Measurements from ENCODE around the gene CADM2. TPM values are rescaled to one million over a fixed set of nuclear protein-coding genes. Genes with fewer than 3 reads are reported as not detected.

The CADM2 gene
- total RNA-seq, 1 experiment from 2014 or later = 10.9 TPM

DNA sequence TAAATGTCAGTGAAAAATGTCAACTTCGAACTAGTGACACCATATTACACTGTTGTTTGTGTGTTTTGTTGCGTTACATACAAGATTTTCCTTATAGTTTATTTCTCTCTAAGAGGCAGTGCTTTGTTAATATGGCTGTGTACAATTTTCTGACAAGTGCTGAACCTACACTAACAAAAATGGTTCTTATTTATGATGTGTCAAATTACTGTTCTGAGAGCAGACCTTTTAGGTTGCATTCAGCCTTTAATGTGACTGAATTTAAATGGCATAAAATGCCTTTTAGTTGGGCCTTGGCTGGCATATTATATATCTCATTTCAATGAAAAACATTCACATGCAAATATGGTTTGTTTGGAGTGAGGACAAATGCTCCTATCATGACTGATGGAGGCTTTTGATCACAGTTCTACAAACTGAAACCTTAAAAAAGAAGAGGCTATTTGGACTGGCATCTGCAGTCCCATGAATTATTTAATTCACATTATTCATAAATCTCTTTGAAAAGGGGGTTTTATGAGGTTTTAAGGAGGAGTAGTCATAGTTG, 750.6 kb downstream of the CADM2 start:
- H4K8ac ChIP-seq (replicated peaks; ENCODE audit: insufficient read length, low read depth, low read length) = no peak overlapping the region
- Mint-ChIP-seq H3K27me3 (ENCODE audit: low read depth) (no peaks in the 10 kb centered on the region), H3K4me1 (peaks cover 19 to 20% of the 10 kb centered on the region in 2 experiments), H3K9me3 (no peaks in the 10 kb centered on the region), H3K27ac (no peak overlapping the region), H3K4me3 (no peak overlapping the region), H3K36me3 (ENCODE audit: insufficient read depth in 1 of 3, low read depth in 3 of 3) (no peaks in the 10 kb centered on the region)
- H3K9ac ChIP-seq (ENCODE audit: extremely low read depth, insufficient read length, low read length) = no peak overlapping the region
- TF ChIP-seq, protein P1, sequence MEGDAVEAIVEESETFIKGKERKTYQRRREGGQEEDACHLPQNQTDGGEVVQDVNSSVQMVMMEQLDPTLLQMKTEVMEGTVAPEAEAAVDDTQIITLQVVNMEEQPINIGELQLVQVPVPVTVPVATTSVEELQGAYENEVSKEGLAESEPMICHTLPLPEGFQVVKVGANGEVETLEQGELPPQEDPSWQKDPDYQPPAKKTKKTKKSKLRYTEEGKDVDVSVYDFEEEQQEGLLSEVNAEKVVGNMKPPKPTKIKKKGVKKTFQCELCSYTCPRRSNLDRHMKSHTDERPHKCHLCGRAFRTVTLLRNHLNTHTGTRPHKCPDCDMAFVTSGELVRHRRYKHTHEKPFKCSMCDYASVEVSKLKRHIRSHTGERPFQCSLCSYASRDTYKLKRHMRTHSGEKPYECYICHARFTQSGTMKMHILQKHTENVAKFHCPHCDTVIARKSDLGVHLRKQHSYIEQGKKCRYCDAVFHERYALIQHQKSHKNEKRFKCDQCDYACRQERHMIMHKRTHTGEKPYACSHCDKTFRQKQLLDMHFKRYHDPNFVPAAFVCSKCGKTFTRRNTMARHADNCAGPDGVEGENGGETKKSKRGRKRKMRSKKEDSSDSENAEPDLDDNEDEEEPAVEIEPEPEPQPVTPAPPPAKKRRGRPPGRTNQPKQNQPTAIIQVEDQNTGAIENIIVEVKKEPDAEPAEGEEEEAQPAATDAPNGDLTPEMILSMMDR (conservative IDR thresholded peaks at IDR 0.05) = no peak
- no peak overlapping the region for H3K18ac ChIP-seq (ENCODE audit: insufficient read length, low read depth, low read length)
- no peak overlapping the region for H3K4ac ChIP-seq (ENCODE audit: low read depth, low read length)
- no peaks in the 10 kb centered on the region for H4K20me1 ChIP-seq (ENCODE audit: control insufficient read depth, insufficient read depth, insufficient read length)
- no peaks in the 10 kb centered on the region for H3K4me1 ChIP-seq (ENCODE audit: insufficient read depth, low read length)
- H3K27me3 ChIP-seq (ENCODE audit: insufficient read depth, low read length) = no peaks in the 10 kb centered on the region
- no peak overlapping the region for H2AK5ac ChIP-seq (ENCODE audit: insufficient read length, low read length)
- H3K14ac ChIP-seq (ENCODE audit: insufficient read depth, low read length) = no peak overlapping the region
- no peak overlapping the region for H3K27ac ChIP-seq (ENCODE audit: insufficient read length, low read depth, low read length)
- no peaks in the 10 kb centered on the region for H3K23me2 ChIP-seq (ENCODE audit: insufficient read length, low read depth, low read length, poor library complexity, severe bottlenecking)
- no peaks in the 10 kb centered on the region for H3K79me2 ChIP-seq (ENCODE audit: insufficient read depth, low read length)
- no peak overlapping the region for H2BK15ac ChIP-seq (ENCODE audit: low read depth, low read length)
- no peak overlapping the region for H3K56ac ChIP-seq (ENCODE audit: insufficient read length, low read depth, low read length)
- H3K23ac ChIP-seq (ENCODE audit: insufficient read length, low read depth, low read length) = no peak overlapping the region
- no peak overlapping the region for H2BK120ac ChIP-seq (ENCODE audit: low read depth, low read length, poor library complexity, severe bottlenecking)
- no peaks in the 10 kb centered on the region for H3K79me1 ChIP-seq (ENCODE audit: insufficient read depth, low read depth, low read length, poor library complexity, severe bottlenecking)
- H3K4me2 ChIP-seq (ENCODE audit: insufficient read depth, insufficient read length, low read length) = no peak overlapping the region
- no peak overlapping the region for H2BK20ac ChIP-seq (ENCODE audit: low read depth, low read length, poor library complexity, severe bottlenecking)
- DNase-seq = no peak
- no CpG with 5 or more reads among the region's 2 CpGs for WGBS (ENCODE audit: extremely low coverage, insufficient read length, low lambda C conversion rate)
- H2BK12ac ChIP-seq (ENCODE audit: insufficient read length, low read depth, low read length) = no peak overlapping the region
- no peak overlapping the region for H4K91ac ChIP-seq (ENCODE audit: insufficient read length, low read depth, low read length)
- no peak overlapping the region for H4K5ac ChIP-seq (ENCODE audit: insufficient read length, low read depth, low read length)
- H2AFZ ChIP-seq (ENCODE audit: low read length) = no peak overlapping the region
- no peak overlapping the region for H2BK5ac ChIP-seq (ENCODE audit: insufficient read length, low read length)
- no peaks in the 10 kb centered on the region for H3K9me3 ChIP-seq (ENCODE audit: control insufficient read depth, low read depth, low read length)
- no peak overlapping the region for H3T11ph ChIP-seq (ENCODE audit: low read length)

Measured in H9 (cell line).